A673 (cell line): ENCODE data around the gene PALM2AKAP2.

Experiments used
- EZH2 ChIP-seq: fragments of 200-600 bp; sonication (generic); IDR thresholded peaks from 2 replicates; pipeline ENCODE4 v1.6.1; 2017; ENCODE audit warnings: borderline replicate concordance, low read depth, mild to moderate bottlenecking, mixed read lengths, antibody characterized with exemption, low read length; ENCODE audit not compliant: poor library complexity, severe bottlenecking
- TF ChIP-seq, protein P1 (sequence below): fragments of 300-800, 200-600 bp; sonication (generic); conservative IDR thresholded peaks from 2 replicates; pipeline ENCODE4 v1.5.1; 2017; ENCODE audit warnings: low read depth, mild to moderate bottlenecking, antibody characterized with exemption, low read length, moderate library complexity, mixed read lengths

DNA sequence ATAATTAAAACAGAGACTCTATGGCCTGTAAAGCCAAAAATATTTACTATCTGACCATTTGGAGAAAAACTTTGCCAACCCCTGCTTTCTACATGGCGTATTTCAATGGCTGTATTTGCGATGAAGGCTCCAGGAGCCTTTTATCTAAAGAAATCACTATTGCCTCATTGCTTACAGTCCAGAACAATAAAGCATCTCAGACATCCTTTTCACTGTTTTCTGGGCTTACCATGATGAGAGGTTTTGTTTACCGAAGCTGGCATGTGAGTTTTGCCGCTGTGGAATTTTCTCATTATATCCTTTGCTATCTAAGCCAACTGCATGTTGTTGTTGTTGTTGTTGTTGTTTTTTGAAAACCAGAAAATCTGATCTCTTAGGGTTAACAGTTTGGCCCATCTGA is 13.9 kb downstream of the PALM2AKAP2 start:
- TF ChIP-seq, protein P1, sequence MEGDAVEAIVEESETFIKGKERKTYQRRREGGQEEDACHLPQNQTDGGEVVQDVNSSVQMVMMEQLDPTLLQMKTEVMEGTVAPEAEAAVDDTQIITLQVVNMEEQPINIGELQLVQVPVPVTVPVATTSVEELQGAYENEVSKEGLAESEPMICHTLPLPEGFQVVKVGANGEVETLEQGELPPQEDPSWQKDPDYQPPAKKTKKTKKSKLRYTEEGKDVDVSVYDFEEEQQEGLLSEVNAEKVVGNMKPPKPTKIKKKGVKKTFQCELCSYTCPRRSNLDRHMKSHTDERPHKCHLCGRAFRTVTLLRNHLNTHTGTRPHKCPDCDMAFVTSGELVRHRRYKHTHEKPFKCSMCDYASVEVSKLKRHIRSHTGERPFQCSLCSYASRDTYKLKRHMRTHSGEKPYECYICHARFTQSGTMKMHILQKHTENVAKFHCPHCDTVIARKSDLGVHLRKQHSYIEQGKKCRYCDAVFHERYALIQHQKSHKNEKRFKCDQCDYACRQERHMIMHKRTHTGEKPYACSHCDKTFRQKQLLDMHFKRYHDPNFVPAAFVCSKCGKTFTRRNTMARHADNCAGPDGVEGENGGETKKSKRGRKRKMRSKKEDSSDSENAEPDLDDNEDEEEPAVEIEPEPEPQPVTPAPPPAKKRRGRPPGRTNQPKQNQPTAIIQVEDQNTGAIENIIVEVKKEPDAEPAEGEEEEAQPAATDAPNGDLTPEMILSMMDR, result no peak
- no peak for TF ChIP-seq EZH2
